HK-2 (cell line): ENCODE measurements around the gene RDX.
"Not testable (repeated sequence)": the region's sequence is repeated elsewhere in the genome, so short reads cannot be mapped to it uniquely, and the experiment has no call there.

Experiments used
- DNase-seq: peaks from one replicate; pipeline ENCODE4 v3.0.0-alpha.2; 2018; ENCODE audit not compliant: unreplicated experiment

Gene RDX

GRCh38 chr11:110296226-110297075 lies at the start of gene RDX:
TSS of gene RDX (minus strand) at chr11:110296614. CDS start at chr11:110279692, 16,922 bp downstream.
- DNase-seq: peak; percentile 76

DNA sequence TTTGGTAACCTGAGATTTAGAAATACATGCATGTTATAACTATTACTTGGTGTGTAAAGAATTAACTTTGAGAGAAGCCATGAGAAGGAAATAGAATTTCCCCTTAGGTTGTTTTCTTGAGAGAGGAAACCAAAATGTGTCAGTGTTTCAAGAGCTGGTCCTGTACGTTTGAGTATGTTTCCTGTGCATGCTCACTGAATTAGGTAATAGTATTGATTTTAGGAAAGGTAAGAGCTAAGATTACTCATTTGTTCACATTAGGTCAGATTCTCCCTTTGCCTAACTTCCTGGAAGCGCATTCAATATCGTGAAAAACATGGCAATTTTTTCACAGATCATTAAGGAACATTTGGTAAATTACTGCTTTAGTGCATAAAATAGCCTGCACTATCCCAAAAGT lies 49.3 kb upstream of the RDX start:
- no peak for DNase-seq

- DNase-seq: no peak
Measured at GRCh38 chr11:110340436-110340835, 44.0 kb upstream of the RDX start.

DNA sequence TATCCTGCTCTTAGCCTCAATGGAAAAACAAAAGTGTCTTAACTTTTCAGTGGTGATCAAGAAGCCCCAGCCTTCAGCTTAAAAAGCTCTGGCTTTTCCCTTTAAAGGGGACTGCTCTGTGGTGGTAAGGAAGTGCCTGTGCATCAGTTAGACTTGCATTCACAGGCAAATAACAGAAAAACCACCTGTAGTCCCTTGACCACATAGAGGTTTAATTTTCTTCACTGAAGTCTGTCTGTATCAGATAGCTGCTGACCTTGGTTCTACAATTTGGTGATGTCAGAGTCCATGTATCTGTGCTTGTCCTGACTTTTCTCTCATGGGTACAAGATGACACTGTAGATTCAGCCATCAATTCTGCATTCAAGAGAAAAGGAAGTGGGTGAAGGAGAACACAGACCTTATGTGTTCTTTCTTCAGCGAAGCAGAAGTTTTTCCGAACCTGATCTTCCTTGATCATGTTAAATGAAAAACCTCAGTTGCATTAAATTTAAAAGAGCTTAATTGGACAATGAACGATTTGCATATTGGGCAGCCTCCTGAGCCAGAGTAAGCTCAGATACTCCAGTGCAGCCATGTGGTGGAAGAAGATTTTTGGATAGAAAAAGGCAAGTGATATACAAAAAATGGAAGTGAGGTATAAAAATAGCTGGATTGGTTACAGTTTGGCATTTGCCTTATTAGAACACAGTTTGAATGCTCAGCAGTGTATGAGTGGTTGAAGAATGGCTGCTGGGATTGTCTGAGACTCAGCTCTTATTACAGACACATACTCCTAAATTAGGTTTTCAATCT lies 43.2 kb upstream of the RDX start:
- DNase-seq: no peak

- DNase-seq: no peak
Measured at GRCh38 chr11:110338684-110339083, 42.3 kb upstream of the RDX start.

DNA sequence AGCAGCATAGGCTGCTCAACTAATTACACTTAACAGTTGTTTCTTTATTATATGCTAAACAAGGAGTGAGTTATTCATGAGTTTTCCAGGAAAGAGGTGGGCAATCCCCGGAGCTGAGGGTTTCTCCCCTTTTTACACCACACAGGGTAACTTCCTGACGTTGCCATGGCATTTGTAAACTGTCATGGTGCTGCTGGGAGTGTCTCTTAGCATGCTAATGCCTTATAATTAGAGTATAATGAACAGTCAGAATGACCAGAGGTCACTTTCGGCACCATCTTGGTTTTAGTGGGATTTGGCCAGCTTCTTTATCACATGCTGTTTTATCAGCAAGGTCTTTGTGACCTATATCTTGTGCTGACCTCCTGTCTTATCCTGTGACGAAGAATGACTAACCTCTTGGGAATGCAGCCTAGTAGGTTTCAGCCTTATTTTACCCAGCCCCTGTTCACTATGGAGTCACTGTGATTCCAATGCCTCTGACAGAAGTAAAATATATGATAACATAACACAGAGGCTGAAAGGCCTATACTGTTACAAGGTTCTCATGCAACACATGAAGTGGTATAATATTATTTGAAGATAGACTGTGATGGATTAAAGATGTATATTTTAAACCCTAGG lies 41.3 kb upstream of the RDX start:
- peak; percentile 6 for DNase-seq

- DNase-seq: no peak
Measured at GRCh38 chr11:110336054-110336453, 39.6 kb upstream of the RDX start.

GRCh38 chr11:110335358-110335757 lies 38.9 kb upstream of the RDX start:
- peak; percentile 11 for DNase-seq

- no peak for DNase-seq
Measured at GRCh38 chr11:110331626-110332025, 35.2 kb upstream of the RDX start.

DNA sequence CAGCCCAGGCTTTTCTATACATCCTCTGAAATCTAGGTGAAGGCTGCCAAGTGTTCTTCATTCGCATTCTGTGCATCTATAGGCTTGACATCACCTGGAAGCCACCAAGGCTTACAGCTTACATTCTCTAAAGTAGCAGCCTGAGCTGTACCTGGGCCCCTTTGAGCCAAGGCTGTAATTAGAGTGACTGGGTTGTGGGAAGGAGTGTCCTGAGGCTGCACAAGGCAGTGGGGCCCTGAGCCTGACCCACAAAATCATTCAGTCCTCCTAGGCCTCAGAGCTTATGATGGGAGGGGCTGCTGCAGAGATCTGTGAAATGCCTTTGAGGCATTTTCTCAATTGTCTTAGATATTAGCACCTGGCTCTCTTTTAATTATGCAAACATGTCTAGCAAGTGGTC lies 33.0 kb upstream of the RDX start:
- DNase-seq: no peak

DNA sequence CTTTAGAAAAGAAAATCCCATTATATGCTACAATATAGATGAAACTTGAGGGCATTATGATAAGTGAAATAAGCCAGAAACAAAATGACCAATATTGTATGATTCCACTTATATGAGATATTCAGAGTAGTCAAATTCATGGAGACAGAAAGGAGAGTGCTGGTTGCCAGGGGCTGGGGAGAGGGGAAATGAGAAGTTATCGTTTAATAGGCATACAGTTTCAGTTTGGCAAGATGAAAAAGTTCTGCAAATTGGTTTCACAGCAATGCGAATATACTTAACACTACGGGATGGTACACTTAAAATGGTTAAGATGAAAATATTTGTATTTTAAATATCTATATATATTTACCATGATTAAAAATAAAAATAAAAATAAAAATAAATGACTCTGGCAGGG lies 31.1 kb upstream of the RDX start:
- DNase-seq: no peak

- DNase-seq: no peak
Measured at GRCh38 chr11:110323786-110324185, 27.4 kb upstream of the RDX start.

- no peak for DNase-seq
Measured at GRCh38 chr11:110319501-110319900, 23.1 kb upstream of the RDX start.

- DNase-seq: no peak
Measured at GRCh38 chr11:110318638-110319404, 22.4 kb upstream of the RDX start.

GRCh38 chr11:110317516-110317932 lies 21.1 kb upstream of the RDX start:
- no peak for DNase-seq

- no peak for DNase-seq
Measured at GRCh38 chr11:110314366-110315095, 18.1 kb upstream of the RDX start.

DNA sequence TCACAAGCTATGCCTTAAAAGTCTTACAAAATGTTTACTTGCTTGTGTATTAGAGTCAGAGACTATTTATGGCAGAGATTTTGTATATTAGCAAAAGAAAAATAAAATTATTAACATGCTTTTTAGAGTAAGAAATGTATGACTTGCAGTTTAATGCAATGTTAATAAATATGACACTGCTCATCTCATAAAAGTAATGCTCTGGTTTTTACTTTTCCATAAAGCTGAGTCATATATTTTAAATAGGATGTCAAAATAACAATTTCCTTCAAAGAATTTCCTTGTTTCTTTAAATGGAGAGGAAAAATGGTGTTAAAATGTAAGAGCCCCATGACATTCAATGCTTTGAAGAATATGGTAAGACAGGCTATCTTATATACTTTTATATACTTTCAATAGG lies 16.3 kb upstream of the RDX start:
- DNase-seq: no peak

DNA sequence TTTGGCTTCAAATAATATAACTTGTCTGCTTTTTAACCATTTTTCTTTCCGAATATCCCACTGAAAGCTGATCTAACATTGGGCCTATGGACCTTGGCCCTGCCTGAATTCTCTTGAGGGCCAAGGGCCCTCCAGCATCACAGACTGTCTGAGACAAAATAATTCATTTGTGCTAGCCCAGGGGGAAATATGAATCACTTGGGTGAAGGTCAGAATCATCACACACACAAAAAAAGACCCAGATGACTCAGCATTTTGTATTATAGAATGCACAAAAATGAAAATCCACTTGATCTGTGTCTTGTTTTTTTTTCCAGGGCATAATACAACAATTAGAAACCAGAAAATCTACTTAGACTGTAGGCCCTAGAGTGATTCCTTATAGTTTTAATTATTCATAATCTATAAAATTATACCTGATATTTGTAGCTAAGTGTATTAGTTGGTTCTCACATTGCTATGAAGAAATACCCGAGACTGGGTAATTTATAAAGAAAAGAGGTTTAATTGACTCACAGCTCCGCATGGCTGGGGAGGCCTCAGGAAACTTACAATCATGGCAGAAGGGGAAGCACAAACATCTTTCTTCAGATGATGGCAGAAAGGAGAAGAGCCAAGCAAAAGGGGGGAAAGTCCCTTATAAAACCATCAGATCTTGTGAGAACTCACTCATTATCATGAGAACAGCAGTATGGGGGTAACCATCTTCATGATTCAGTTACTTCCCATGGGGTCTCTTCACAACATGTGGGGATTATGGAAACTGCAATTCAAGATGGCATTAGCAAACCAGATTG lies 15.6 kb upstream of the RDX start:
- DNase-seq: no peak

DNA sequence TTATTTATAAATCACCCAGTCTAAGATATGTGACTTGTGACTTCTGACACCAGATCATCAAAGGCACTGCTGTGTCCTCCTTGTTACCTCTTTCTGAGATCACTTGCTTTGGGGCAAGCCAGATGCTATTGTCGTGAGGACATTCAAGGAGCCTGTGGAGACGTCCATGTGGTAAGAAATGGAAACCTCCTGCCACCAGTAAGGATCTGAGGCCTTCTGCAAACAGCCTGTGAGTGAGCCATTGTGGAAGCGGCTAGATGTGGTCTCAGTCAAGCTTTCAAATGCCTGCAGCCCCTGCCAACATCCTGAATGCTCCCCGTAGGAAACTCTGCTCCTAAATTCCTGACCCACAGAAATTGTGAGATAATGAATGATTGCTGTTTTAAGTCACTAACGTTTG lies 11.7 kb upstream of the RDX start:
- no peak for DNase-seq

DNA sequence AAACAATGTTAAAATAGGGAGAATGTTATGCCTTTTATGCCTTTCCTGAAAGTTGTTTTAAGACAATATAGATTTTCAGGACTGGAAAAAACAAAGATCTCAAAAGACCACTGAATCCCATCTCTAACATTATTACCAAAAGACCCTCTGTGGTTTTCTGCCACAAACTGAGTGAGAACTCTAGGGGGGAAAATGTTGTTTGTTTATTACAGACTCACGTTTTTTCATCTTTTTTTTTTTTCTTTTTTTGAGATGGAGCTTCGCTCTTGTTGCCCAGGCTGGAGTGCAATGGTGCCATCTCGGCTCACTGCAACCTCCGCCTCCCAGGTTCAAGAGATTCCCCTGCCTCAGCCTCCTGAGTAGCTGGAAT lies 9.6 kb upstream of the RDX start:
- not testable (repeated sequence) for DNase-seq
